ENCODE results near the gene ACRV1.
A peak's percentile ranks its signal among the peaks of the same experiment; 100 is the strongest.

Gene ACRV1

GRCh38 chr11:125689274-125689859 is 8.7 kb upstream of the ACRV1 start:
- Histone ChIP-seq H4K5ac (ENCODE audit: low read length) (no peak overlapping the region), H3K4me1 (ENCODE audit: control insufficient read depth, low read depth, low read length) (no peaks in the 10 kb centered on the region), H3K4ac (ENCODE audit: low read depth, low read length) (no peak overlapping the region), H4K8ac (ENCODE audit: low read depth, low read length) (no peak overlapping the region), H2BK5ac (ENCODE audit: low read length) (no peak overlapping the region), H3K4me3 (ENCODE audit: low read length) (no peak overlapping the region), H2BK15ac (replicated peaks; ENCODE audit: low read depth) (no peak overlapping the region), H2BK120ac (ENCODE audit: low read depth, low read length) (no peak overlapping the region), H3K36me3 (ENCODE audit: control insufficient read depth, insufficient read depth, low read length) (no peaks in the 10 kb centered on the region), H3K18ac (ENCODE audit: low read length) (no peak overlapping the region), H3K27me3 (ENCODE audit: insufficient read depth, low read length, poor library complexity) (no peaks in the 10 kb centered on the region), H3K4me2 (ENCODE audit: low read length) (no peak overlapping the region), H3K56ac (ENCODE audit: low read length) (no peak overlapping the region), H3K9ac (ENCODE audit: low read length) (no peak overlapping the region), H3K27ac (ENCODE audit: low read depth, low read length) (no peak overlapping the region), H3K23ac (ENCODE audit: low read length) (no peak overlapping the region), H2AK5ac (ENCODE audit: low read length) (no peak overlapping the region), H3K79me1 (ENCODE audit: low read length) (no peaks in the 10 kb centered on the region), H3K79me2 (ENCODE audit: control insufficient read depth, insufficient read depth, low read length) (no peaks in the 10 kb centered on the region)
- WGBS (ENCODE audit: extremely low coverage, insufficient coverage, low lambda C conversion rate), result no CpG with 5 or more reads among the region's 6 CpGs
- no peak for DNase-seq

- H3K79me1 ChIP-seq (ENCODE audit: low read length), result no peaks in the 10 kb centered on the region
- H3K27ac ChIP-seq (ENCODE audit: low read depth, low read length), result no peak overlapping the region
- WGBS (ENCODE audit: extremely low coverage, insufficient coverage, low lambda C conversion rate), result no CpG with 5 or more reads among the region's 3 CpGs
- H2BK5ac ChIP-seq (ENCODE audit: low read length), result no peak overlapping the region
- H2BK15ac ChIP-seq (replicated peaks; ENCODE audit: low read depth), result no peak overlapping the region
- H3K56ac ChIP-seq (ENCODE audit: low read length), result no peak overlapping the region
- no peak overlapping the region for H3K9ac ChIP-seq (ENCODE audit: low read length)
- H2AK5ac ChIP-seq (ENCODE audit: low read length), result no peak overlapping the region
- H3K36me3 ChIP-seq (ENCODE audit: control insufficient read depth, insufficient read depth, low read length), result no peaks in the 10 kb centered on the region
- no peak for DNase-seq
- no peak overlapping the region for H3K4ac ChIP-seq (ENCODE audit: low read depth, low read length)
- no peaks in the 10 kb centered on the region for H3K27me3 ChIP-seq (ENCODE audit: insufficient read depth, low read length, poor library complexity)
- H3K18ac ChIP-seq (ENCODE audit: low read length), result no peak overlapping the region
- H4K8ac ChIP-seq (ENCODE audit: low read depth, low read length), result no peak overlapping the region
- H3K4me1 ChIP-seq (ENCODE audit: control insufficient read depth, low read depth, low read length), result no peaks in the 10 kb centered on the region
- H3K79me2 ChIP-seq (ENCODE audit: control insufficient read depth, insufficient read depth, low read length), result no peaks in the 10 kb centered on the region
- no peak overlapping the region for H3K4me3 ChIP-seq (ENCODE audit: low read length)
- no peak overlapping the region for H4K5ac ChIP-seq (ENCODE audit: low read length)
- no peak overlapping the region for H3K4me2 ChIP-seq (ENCODE audit: low read length)
- H2BK120ac ChIP-seq (ENCODE audit: low read depth, low read length), result no peak overlapping the region
- no peak overlapping the region for H3K23ac ChIP-seq (ENCODE audit: low read length)
These were observed 8.0 kb upstream of the ACRV1 start for GRCh38 chr11:125688632-125689031.

- H2BK15ac ChIP-seq (replicated peaks; ENCODE audit: low read depth), result no peak overlapping the region
- H3K36me3 ChIP-seq (ENCODE audit: control insufficient read depth, insufficient read depth, low read length), result no peaks in the 10 kb centered on the region
- DNase-seq, result no peak
- H3K4me2 ChIP-seq (ENCODE audit: low read length), result no peak overlapping the region
- no peak overlapping the region for H2AK5ac ChIP-seq (ENCODE audit: low read length)
- H2BK5ac ChIP-seq (ENCODE audit: low read length), result no peak overlapping the region
- no peaks in the 10 kb centered on the region for H3K79me2 ChIP-seq (ENCODE audit: control insufficient read depth, insufficient read depth, low read length)
- H3K18ac ChIP-seq (ENCODE audit: low read length), result no peak overlapping the region
- H3K9ac ChIP-seq (ENCODE audit: low read length), result no peak overlapping the region
- no peak overlapping the region for H3K4ac ChIP-seq (ENCODE audit: low read depth, low read length)
- H3K4me3 ChIP-seq (ENCODE audit: low read length), result no peak overlapping the region
- H4K5ac ChIP-seq (ENCODE audit: low read length), result no peak overlapping the region
- no peak overlapping the region for H3K27ac ChIP-seq (ENCODE audit: low read depth, low read length)
- no peak overlapping the region for H3K23ac ChIP-seq (ENCODE audit: low read length)
- WGBS (ENCODE audit: extremely low coverage, insufficient coverage, low lambda C conversion rate), result no CpG with 5 or more reads among the region's 11 CpGs
- no peaks in the 10 kb centered on the region for H3K27me3 ChIP-seq (ENCODE audit: insufficient read depth, low read length, poor library complexity)
- no peaks in the 10 kb centered on the region for H3K4me1 ChIP-seq (ENCODE audit: control insufficient read depth, low read depth, low read length)
- no peak overlapping the region for H2BK120ac ChIP-seq (ENCODE audit: low read depth, low read length)
- H4K8ac ChIP-seq (ENCODE audit: low read depth, low read length), result no peak overlapping the region
- H3K79me1 ChIP-seq (ENCODE audit: low read length), result no peaks in the 10 kb centered on the region
- H3K56ac ChIP-seq (ENCODE audit: low read length), result no peak overlapping the region
These were observed 7.4 kb upstream of the ACRV1 start for GRCh38 chr11:125688066-125688465.

GRCh38 chr11:125685228-125685627 is 4.6 kb upstream of the ACRV1 start:
- Histone ChIP-seq H3K23ac (ENCODE audit: low read length) (no peak overlapping the region), H3K36me3 (ENCODE audit: control insufficient read depth, insufficient read depth, low read length) (no peaks in the 10 kb centered on the region), H3K18ac (ENCODE audit: low read length) (no peak overlapping the region), H2BK5ac (ENCODE audit: low read length) (no peak overlapping the region), H2BK15ac (replicated peaks; ENCODE audit: low read depth) (no peak overlapping the region), H3K56ac (ENCODE audit: low read length) (no peak overlapping the region), H3K4me2 (ENCODE audit: low read length) (no peak overlapping the region), H2BK120ac (ENCODE audit: low read depth, low read length) (no peak overlapping the region), H3K4me3 (ENCODE audit: low read length) (no peak overlapping the region), H4K8ac (ENCODE audit: low read depth, low read length) (no peak overlapping the region), H2AK5ac (ENCODE audit: low read length) (no peak overlapping the region), H3K79me1 (ENCODE audit: low read length) (no peaks in the 10 kb centered on the region), H3K4me1 (ENCODE audit: control insufficient read depth, low read depth, low read length) (peaks cover 1% of the 10 kb centered on the region), H3K4ac (ENCODE audit: low read depth, low read length) (no peak overlapping the region), H3K27me3 (ENCODE audit: insufficient read depth, low read length, poor library complexity) (no peaks in the 10 kb centered on the region), H4K5ac (ENCODE audit: low read length) (no peak overlapping the region), H3K79me2 (ENCODE audit: control insufficient read depth, insufficient read depth, low read length) (no peaks in the 10 kb centered on the region), H3K9ac (ENCODE audit: low read length) (no peak overlapping the region), H3K27ac (ENCODE audit: low read depth, low read length) (no peak overlapping the region)
- DNase-seq, result peak; percentile 72
- 100% methylated on average over 1 of the region's 9 CpGs for WGBS (ENCODE audit: extremely low coverage, insufficient coverage, low lambda C conversion rate)

GRCh38 chr11:125679837-125680236 is 810 bp downstream of the ACRV1 start:
- DNase-seq, result no peak

GRCh38 chr11:125679397-125679796 is 1.2 kb downstream of the ACRV1 start:
- Histone ChIP-seq H3K79me1 (ENCODE audit: low read length) (no peaks in the 10 kb centered on the region), H3K23ac (ENCODE audit: low read length) (no peak overlapping the region), H3K79me2 (ENCODE audit: control insufficient read depth, insufficient read depth, low read length) (no peaks in the 10 kb centered on the region), H2AK5ac (ENCODE audit: low read length) (no peak overlapping the region), H3K4me1 (ENCODE audit: control insufficient read depth, low read depth, low read length) (peaks cover 2% of the 10 kb centered on the region), H3K27me3 (ENCODE audit: insufficient read depth, low read length, poor library complexity) (no peaks in the 10 kb centered on the region), H3K4me2 (ENCODE audit: low read length) (no peak overlapping the region), H2BK120ac (ENCODE audit: low read depth, low read length) (no peak overlapping the region), H3K36me3 (ENCODE audit: control insufficient read depth, insufficient read depth, low read length) (peaks cover 3% of the 10 kb centered on the region), H3K9ac (ENCODE audit: low read length) (no peak overlapping the region), H3K4ac (ENCODE audit: low read depth, low read length) (no peak overlapping the region), H4K5ac (ENCODE audit: low read length) (no peak overlapping the region), H3K56ac (ENCODE audit: low read length) (no peak overlapping the region), H4K8ac (ENCODE audit: low read depth, low read length) (no peak overlapping the region), H2BK15ac (replicated peaks; ENCODE audit: low read depth) (no peak overlapping the region), H3K27ac (ENCODE audit: low read depth, low read length) (no peak overlapping the region), H3K4me3 (ENCODE audit: low read length) (no peak overlapping the region), H3K18ac (ENCODE audit: low read length) (no peak overlapping the region), H2BK5ac (ENCODE audit: low read length) (no peak overlapping the region)
- no peak for DNase-seq
- no CpG with 5 or more reads among the region's 4 CpGs for WGBS (ENCODE audit: extremely low coverage, insufficient coverage, low lambda C conversion rate)

More at GRCh38 chr11:125679837-125680236, 810 bp downstream of the ACRV1 start:
- no peak overlapping the region for H4K8ac ChIP-seq (ENCODE audit: low read depth, low read length)
- no peak overlapping the region for H2BK15ac ChIP-seq (replicated peaks; ENCODE audit: low read depth)
- no peak overlapping the region for H4K5ac ChIP-seq (ENCODE audit: low read length)
- H3K18ac ChIP-seq (ENCODE audit: low read length), result no peak overlapping the region
- H3K4me3 ChIP-seq (ENCODE audit: low read length), result no peak overlapping the region
- H3K27ac ChIP-seq (ENCODE audit: low read depth, low read length), result no peak overlapping the region
- H3K4me2 ChIP-seq (ENCODE audit: low read length), result no peak overlapping the region
- H2BK120ac ChIP-seq (ENCODE audit: low read depth, low read length), result no peak overlapping the region
- no peak overlapping the region for H3K56ac ChIP-seq (ENCODE audit: low read length)
- no peaks in the 10 kb centered on the region for H3K79me2 ChIP-seq (ENCODE audit: control insufficient read depth, insufficient read depth, low read length)
- peaks cover 2% of the 10 kb centered on the region for H3K4me1 ChIP-seq (ENCODE audit: control insufficient read depth, low read depth, low read length)
- H3K36me3 ChIP-seq (ENCODE audit: control insufficient read depth, insufficient read depth, low read length), result peaks cover 3% of the 10 kb centered on the region
- no peak overlapping the region for H2BK5ac ChIP-seq (ENCODE audit: low read length)
- no peaks in the 10 kb centered on the region for H3K79me1 ChIP-seq (ENCODE audit: low read length)
- no peak overlapping the region for H3K9ac ChIP-seq (ENCODE audit: low read length)
- no peaks in the 10 kb centered on the region for H3K27me3 ChIP-seq (ENCODE audit: insufficient read depth, low read length, poor library complexity)
- no peak overlapping the region for H2AK5ac ChIP-seq (ENCODE audit: low read length)
- H3K23ac ChIP-seq (ENCODE audit: low read length), result no peak overlapping the region
- H3K4ac ChIP-seq (ENCODE audit: low read depth, low read length), result no peak overlapping the region
- no CpG with 5 or more reads among the region's 2 CpGs for whole genome bisulfite sequencing (ENCODE audit: extremely low coverage, insufficient coverage, low lambda C conversion rate)

Measured in mesendoderm (in vitro differentiated cells).